ENCODE results near the gene BMI1.

DNA sequence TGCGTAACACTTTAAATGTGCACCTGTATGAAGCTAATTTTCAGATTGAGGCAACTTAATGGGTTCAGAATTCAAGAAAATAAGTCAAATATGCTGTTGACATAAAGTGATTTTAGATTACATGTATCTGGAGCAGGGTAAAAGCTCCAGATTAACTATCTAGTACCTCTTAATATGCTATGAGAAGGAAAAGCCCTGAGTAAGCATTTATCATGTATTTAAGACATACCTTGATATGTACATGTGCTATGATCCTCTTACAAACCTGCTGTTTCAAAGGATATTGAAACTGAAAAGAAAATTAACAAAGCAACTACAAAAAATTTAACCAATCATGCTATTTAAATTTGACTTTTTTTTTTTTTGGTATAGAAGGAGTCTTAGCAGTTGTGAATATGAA lies 28.9 kb downstream of the BMI1 start:
- TF ChIP-seq, protein P1, sequence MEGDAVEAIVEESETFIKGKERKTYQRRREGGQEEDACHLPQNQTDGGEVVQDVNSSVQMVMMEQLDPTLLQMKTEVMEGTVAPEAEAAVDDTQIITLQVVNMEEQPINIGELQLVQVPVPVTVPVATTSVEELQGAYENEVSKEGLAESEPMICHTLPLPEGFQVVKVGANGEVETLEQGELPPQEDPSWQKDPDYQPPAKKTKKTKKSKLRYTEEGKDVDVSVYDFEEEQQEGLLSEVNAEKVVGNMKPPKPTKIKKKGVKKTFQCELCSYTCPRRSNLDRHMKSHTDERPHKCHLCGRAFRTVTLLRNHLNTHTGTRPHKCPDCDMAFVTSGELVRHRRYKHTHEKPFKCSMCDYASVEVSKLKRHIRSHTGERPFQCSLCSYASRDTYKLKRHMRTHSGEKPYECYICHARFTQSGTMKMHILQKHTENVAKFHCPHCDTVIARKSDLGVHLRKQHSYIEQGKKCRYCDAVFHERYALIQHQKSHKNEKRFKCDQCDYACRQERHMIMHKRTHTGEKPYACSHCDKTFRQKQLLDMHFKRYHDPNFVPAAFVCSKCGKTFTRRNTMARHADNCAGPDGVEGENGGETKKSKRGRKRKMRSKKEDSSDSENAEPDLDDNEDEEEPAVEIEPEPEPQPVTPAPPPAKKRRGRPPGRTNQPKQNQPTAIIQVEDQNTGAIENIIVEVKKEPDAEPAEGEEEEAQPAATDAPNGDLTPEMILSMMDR (IDR thresholded peaks at IDR 0.05) = no peak
- TF ChIP-seq POLR2A (IDR thresholded peaks at IDR 0.05) = no peak
